Chondrocyte (in vitro differentiated cells): ENCODE data around the gene SERPINH1. TPM values are rescaled to one million over a fixed set of nuclear protein-coding genes. Genes with fewer than 3 reads are reported as not detected.

ENCODE experiments used
- DNase-seq: peaks from one replicate; pipeline ENCODE4 v3.0.0; 2021; ENCODE audit warnings: mixed read lengths, low spot score
- H3K27ac Mint-ChIP-seq: one replicate; pipeline ENCODE4 v1.8.0; 2021; ENCODE audit warnings: mild to moderate bottlenecking, moderate library complexity, mixed read lengths; ENCODE audit not compliant: unreplicated experiment
- H3K27me3 Mint-ChIP-seq: 2 replicates; pipeline ENCODE4 v1.8.0; 2021; ENCODE audit warnings: low read depth, mixed read lengths
- H3K36me3 Mint-ChIP-seq: 2 replicates; pipeline ENCODE4 v1.8.0; 2021; ENCODE audit warnings: low read depth, mixed read lengths
- H3K4me1 Mint-ChIP-seq: 2 replicates; pipeline ENCODE4 v1.8.0; 2021; ENCODE audit warnings: low read depth, mild to moderate bottlenecking, mixed read lengths
- H3K4me3 Mint-ChIP-seq: one replicate; pipeline ENCODE4 v1.8.0; 2021; ENCODE audit warnings: mild to moderate bottlenecking, moderate library complexity, mixed read lengths; ENCODE audit not compliant: unreplicated experiment
- H3K9me3 Mint-ChIP-seq: 2 replicates; pipeline ENCODE4 v1.8.0; 2021; ENCODE audit warnings: low read depth, mixed read lengths
- CTCF ChIP-seq: fragments of 200-600 bp; sonication (generic); IDR thresholded peaks from 2 replicates; pipeline ENCODE4 v1.5.0; 2021; ENCODE audit warnings: antibody characterized with exemption, mild to moderate bottlenecking, moderate library complexity
- total RNA-seq: library from RNA; stranded (reverse); gene quantifications from 3 replicates; pipeline ENCODE4 v1.2.1, GENCODE V29; 2021

Gene SERPINH1
- total RNA-seq, 1 donor from 2014 or later = 1,204 TPM

GRCh38 chr11:75591371-75591770 lies 29.3 kb downstream of the SERPINH1 start:
- Mint-ChIP-seq H3K9me3 (no peaks in the 10 kb centered on the region), H3K4me3 (no peak overlapping the region), H3K27ac (no peak overlapping the region), H3K27me3 (no peaks in the 10 kb centered on the region), H3K4me1 (peaks cover 3% of the 10 kb centered on the region), H3K36me3 (no peaks in the 10 kb centered on the region)
- no peak for DNase-seq
- TF ChIP-seq CTCF = no peak

- peaks cover 3% of the 10 kb centered on the region for H3K4me1 Mint-ChIP-seq
- no peak for TF ChIP-seq CTCF
- no peaks in the 10 kb centered on the region for H3K9me3 Mint-ChIP-seq
- no peaks in the 10 kb centered on the region for H3K27me3 Mint-ChIP-seq
- no peak overlapping the region for H3K27ac Mint-ChIP-seq
- no peaks in the 10 kb centered on the region for H3K36me3 Mint-ChIP-seq
- no peak for DNase-seq
- no peak overlapping the region for H3K4me3 Mint-ChIP-seq
Measured at GRCh38 chr11:75591966-75592365, 29.9 kb downstream of the SERPINH1 start.

DNA sequence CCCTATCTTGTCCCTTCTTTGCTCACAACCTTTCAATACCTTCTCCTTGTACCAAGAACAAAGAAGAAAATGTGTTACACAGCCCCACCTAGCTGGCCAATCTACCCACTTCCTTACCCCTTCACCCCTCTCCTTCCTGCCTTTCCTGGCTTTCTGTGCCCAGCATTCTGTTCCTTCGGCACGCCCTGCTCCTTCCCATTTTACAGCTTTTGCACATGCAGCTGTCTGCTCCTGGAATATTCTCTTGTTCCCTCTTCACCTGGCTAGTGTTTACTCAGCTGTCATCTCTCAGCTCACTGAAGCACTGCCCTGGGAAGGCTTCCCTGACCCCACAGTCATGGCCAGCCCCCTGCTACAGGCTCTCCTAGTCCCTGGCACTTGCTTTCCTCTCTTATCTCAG lies 30.7 kb downstream of the SERPINH1 start:
- no peaks in the 10 kb centered on the region for H3K9me3 Mint-ChIP-seq
- peaks cover 3% of the 10 kb centered on the region for H3K4me1 Mint-ChIP-seq
- H3K36me3 Mint-ChIP-seq = no peaks in the 10 kb centered on the region
- TF ChIP-seq CTCF = no peak
- H3K4me3 Mint-ChIP-seq = no peak overlapping the region
- H3K27me3 Mint-ChIP-seq = no peaks in the 10 kb centered on the region
- no peak overlapping the region for H3K27ac Mint-ChIP-seq
- no peak for DNase-seq

- Mint-ChIP-seq H3K4me1 (peaks cover 3% of the 10 kb centered on the region), H3K4me3 (no peak overlapping the region), H3K27ac (no peak overlapping the region), H3K27me3 (no peaks in the 10 kb centered on the region), H3K9me3 (no peaks in the 10 kb centered on the region), H3K36me3 (peaks cover under 1% of the 10 kb centered on the region)
- no peak for DNase-seq
- no peak for TF ChIP-seq CTCF
Measured at GRCh38 chr11:75593286-75593915, 31.3 kb downstream of the SERPINH1 start.

GRCh38 chr11:75594211-75594610 lies 32.2 kb downstream of the SERPINH1 start:
- H3K4me1 Mint-ChIP-seq = peaks cover 3% of the 10 kb centered on the region
- H3K9me3 Mint-ChIP-seq = no peaks in the 10 kb centered on the region
- no peaks in the 10 kb centered on the region for H3K27me3 Mint-ChIP-seq
- no peak for TF ChIP-seq CTCF
- peaks cover 2% of the 10 kb centered on the region for H3K36me3 Mint-ChIP-seq
- no peak overlapping the region for H3K4me3 Mint-ChIP-seq
- DNase-seq = no peak
- H3K27ac Mint-ChIP-seq = no peak overlapping the region
